SK-N-SH (cell line): Measurements from ENCODE around the gene MAP3K4. TPM values are rescaled to one million over a fixed set of nuclear protein-coding genes. Genes with fewer than 3 reads are reported as not detected.

Experiments used
- CTCF ChIA-PET: fragments of 300-600, 350-600 bp; formaldehyde crosslinking; extraction: SDS; loops from one replicate; lab custom pipeline; 2021; lab: Yijun Ruan, JAX
- POLR2A ChIA-PET: fragments of 350-600 bp; sonication (Branson Sonifier 250); formaldehyde crosslinking; extraction: SDS; loops from one replicate; lab custom pipeline; 2020; ENCODE audit warnings: antibody characterized with exemption, inconsistent platforms; lab: Yijun Ruan, JAX
- DNase-seq: peaks from one replicate; pipeline ENCODE4 v3.0.0; 2012
- H2AFZ ChIP-seq: fragments of 200-600 bp; sonication (generic); 2 replicates; pipeline ENCODE4 v1.8.1; 2016; ENCODE audit warnings: antibody characterized with exemption, mild to moderate bottlenecking, low read depth
- H3F3A ChIP-seq: fragments of 200-600 bp; sonication (generic); replicated peaks from 2 replicates; pipeline ENCODE3; 2016; ENCODE audit warnings: antibody characterized with exemption, mild to moderate bottlenecking; ENCODE audit not compliant: insufficient read depth
- H3K27ac ChIP-seq, 2 experiments: fragments of 200-500 bp in 1 of 2; fragments of 200-600 bp in 1 of 2; sonication (Bioruptor generic) in 1 of 2; sonication (generic), shearing (Covaris generic) in 1 of 2; 2 replicates each; pipeline versions ENCODE4 v1.5.1 to v1.6.1; 2014 to 2016; ENCODE audit warnings: low read depth in 2 of 2, inconsistent platforms in 1 of 2, low read length in 1 of 2, mild to moderate bottlenecking in 1 of 2, mixed read lengths in 1 of 2
- H3K27me3 ChIP-seq: fragments of 200-600 bp; sonication (generic), shearing (Covaris generic); 2 replicates; pipeline ENCODE4 v1.6.1; 2016; ENCODE audit warnings: mixed run types; ENCODE audit not compliant: insufficient read depth
- H3K36me3 ChIP-seq, 2 experiments: fragments of 200-500 bp in 1 of 2; fragments of 200-600 bp in 1 of 2; sonication (Bioruptor generic) in 1 of 2; sonication (generic) in 1 of 2; replicated peaks in 1 of 2; 2 replicates each; pipeline versions ENCODE3 to v1.5.1; 2014 to 2016; ENCODE audit warnings: low read length in 1 of 2, mild to moderate bottlenecking in 1 of 2; ENCODE audit not compliant: insufficient read depth in 2 of 2, control insufficient read depth in 1 of 2
- H3K4me1 ChIP-seq, 2 experiments: fragments of 200-500 bp in 1 of 2; fragments of 200-600 bp in 1 of 2; sonication (Bioruptor generic) in 1 of 2; sonication (generic), shearing (Covaris generic) in 1 of 2; 2 replicates each; pipeline versions ENCODE4 v1.5.1 to v1.6.1; 2014 to 2016; ENCODE audit warnings: low read depth in 1 of 2, low read length in 1 of 2, mixed run types in 1 of 2; ENCODE audit not compliant: insufficient read depth in 2 of 2, control insufficient read depth in 1 of 2
- H3K4me2 ChIP-seq: fragments of 200-600 bp; sonication (generic), shearing (Covaris generic); 2 replicates; pipeline ENCODE4 v1.6.1; 2017; ENCODE audit warnings: mixed run types
- H3K4me3 ChIP-seq, 2 experiments: fragments of 200-500 bp in 1 of 2; fragments of 200-600 bp in 1 of 2; sonication (Bioruptor generic) in 1 of 2; sonication (generic), shearing (Covaris generic) in 1 of 2; 2 replicates each; pipeline versions ENCODE4 v1.5.1 to v1.8.1; 2014 to 2016; ENCODE audit warnings: low read depth in 2 of 2, inconsistent platforms in 1 of 2, low read length in 1 of 2, mild to moderate bottlenecking in 1 of 2, mixed read lengths in 1 of 2, moderate library complexity in 1 of 2
- H3K79me2 ChIP-seq: fragments of 200-600 bp; sonication (generic); 2 replicates; pipeline ENCODE4 v1.8.1; 2017; ENCODE audit warnings: mild to moderate bottlenecking; ENCODE audit not compliant: insufficient read depth
- H3K9ac ChIP-seq: fragments of 200-600 bp; sonication (generic); 2 replicates; pipeline ENCODE4 v1.6.1; 2017; ENCODE audit warnings: mixed run types
- H3K9me2 ChIP-seq: fragments of 200-600 bp; sonication (generic); 2 replicates; pipeline ENCODE4 v1.6.1; 2017; ENCODE audit warnings: mixed run types
- H3K9me3 ChIP-seq: fragments of 200-600 bp; sonication (generic); 2 replicates; pipeline ENCODE4 v1.6.1; 2017; ENCODE audit warnings: mixed run types, mild to moderate bottlenecking, moderate library complexity
- H4K20me1 ChIP-seq: fragments of 200-600 bp; sonication (generic); 2 replicates; pipeline ENCODE4 v1.6.1; 2017; ENCODE audit warnings: mild to moderate bottlenecking, mixed run types; ENCODE audit not compliant: insufficient read depth
- CTCF ChIP-seq: fragments of 200-600 bp; sonication (generic); IDR thresholded peaks from 2 replicates; pipeline ENCODE4 v1.6.1; 2017; ENCODE audit warnings: antibody characterized with exemption, mild to moderate bottlenecking, moderate library complexity
- EP300 ChIP-seq, 2 experiments: IDR thresholded peaks; 2 replicates each; pipeline versions ENCODE4 v1.4.0 to v1.6.1; 2012; ENCODE audit warnings: borderline replicate concordance in 1 of 2, low read depth in 1 of 2, low read length in 1 of 2
- GABPA ChIP-seq: IDR thresholded peaks from 2 replicates; pipeline ENCODE4 v1.4.0; 2012; ENCODE audit warnings: low read depth, mild to moderate bottlenecking
- PBX3 ChIP-seq: IDR thresholded peaks from 2 replicates; pipeline ENCODE4; 2012
- POLR2AphosphoS5 ChIP-seq: IDR thresholded peaks from 2 replicates; pipeline ENCODE4 v1.6.1; 2012; ENCODE audit warnings: low read depth, low read length
- RCOR1 ChIP-seq: fragments of 150-350 bp; IDR thresholded peaks from 2 replicates; pipeline ENCODE4 v1.6.1; 2017; ENCODE audit warnings: antibody characterized with exemption, low read length
- REST ChIP-seq: IDR thresholded peaks from 2 replicates; pipeline ENCODE4 v1.6.1; 2012; ENCODE audit warnings: mild to moderate bottlenecking, low read depth, low read length, moderate library complexity
- RFX5 ChIP-seq: IDR thresholded peaks from 2 replicates; pipeline ENCODE4 v1.6.1; 2012; ENCODE audit warnings: mild to moderate bottlenecking, improper control_type of control experiment, low read length
- TEAD4 ChIP-seq: IDR thresholded peaks from 2 replicates; pipeline ENCODE4 v1.4.0; 2012; ENCODE audit warnings: mild to moderate bottlenecking, borderline replicate concordance; ENCODE audit not compliant: insufficient read depth
- USF2 ChIP-seq: fragments of 150-350 bp; IDR thresholded peaks from 2 replicates; pipeline ENCODE4 v1.6.1; 2017; ENCODE audit warnings: antibody characterized with exemption, low read length, low read depth, borderline replicate concordance
- WGBS: methylation state at CpG from one replicate; pipeline ENCODE4 v1.1.6; 2017; ENCODE audit warnings: low lambda C conversion rate; 5-methylcytosine and 5-hydroxymethylcytosine counted together
- polyA plus RNA-seq, 3 experiments: library from polyadenylated mRNA; depleted of rRNA; stranded (reverse); fragments of >200 nt; gene quantifications; 2 replicates each; pipeline ENCODE4 v1.2.3, GENCODE V29; 2012
- TF ChIP-seq, protein P1 (sequence below): fragments of 150-350 bp; IDR thresholded peaks from 2 replicates; pipeline ENCODE4 v1.6.1; 2016; ENCODE audit warnings: mild to moderate bottlenecking, low read depth, low read length

MAP3K4 gene
- polyA plus RNA-seq, 1 of the 3 experiments (the other 2 are of a cell fraction): 6.8 TPM

- Histone ChIP-seq H3K27ac (no peak overlapping the region), H3K36me3 (peaks cover 0 to 6% of the 10 kb centered on the region in 2 experiments), H3F3A (peaks cover 4% of the 10 kb centered on the region), H3K4me2 (no peak overlapping the region), H4K20me1 (no peaks in the 10 kb centered on the region; the same call in 1 of the 2 replicates), H3K9me2 (no peaks in the 10 kb centered on the region), H3K4me3 (no peak overlapping the region), H3K79me2 (peaks cover 72% of the 10 kb centered on the region), H3K9me3 (no peaks in the 10 kb centered on the region), H3K27me3 (no peaks in the 10 kb centered on the region), H2AFZ (no peak overlapping the region), H3K9ac (no peak overlapping the region), H3K4me1 (peaks cover 3 to 7% of the 10 kb centered on the region in 2 experiments; a peak in 3 of 4 replicates)
- ChIA-PET POLR2A (no interaction called here), CTCF (interaction anchor here (0.6 to 2.9 kb wide), 4 partner anchors 11 to 1705 kb away, joined by 3 to 9 read pairs (median 4); no protein-coding TSS in a partner anchor)
- WGBS: 95% methylated on average over 2 of the region's 2 CpGs
- DNase-seq: no peak
- TF ChIP-seq RFX5: no peak
- TF ChIP-seq POLR2AphosphoS5: no peak
- TF ChIP-seq, protein P1, sequence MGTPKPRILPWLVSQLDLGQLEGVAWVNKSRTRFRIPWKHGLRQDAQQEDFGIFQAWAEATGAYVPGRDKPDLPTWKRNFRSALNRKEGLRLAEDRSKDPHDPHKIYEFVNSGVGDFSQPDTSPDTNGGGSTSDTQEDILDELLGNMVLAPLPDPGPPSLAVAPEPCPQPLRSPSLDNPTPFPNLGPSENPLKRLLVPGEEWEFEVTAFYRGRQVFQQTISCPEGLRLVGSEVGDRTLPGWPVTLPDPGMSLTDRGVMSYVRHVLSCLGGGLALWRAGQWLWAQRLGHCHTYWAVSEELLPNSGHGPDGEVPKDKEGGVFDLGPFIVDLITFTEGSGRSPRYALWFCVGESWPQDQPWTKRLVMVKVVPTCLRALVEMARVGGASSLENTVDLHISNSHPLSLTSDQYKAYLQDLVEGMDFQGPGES: no peak
- no peak for TF ChIP-seq GABPA
- no peak for TF ChIP-seq USF2
- no peak for TF ChIP-seq REST
- no peak for TF ChIP-seq EP300 (IDR thresholded peaks at IDR 0.05; ENCODE audit: borderline replicate concordance in 1 of 2, low read depth in 1 of 2, low read length in 1 of 2)
- no peak for TF ChIP-seq TEAD4
- no peak for TF ChIP-seq CTCF
- no peak for TF ChIP-seq PBX3
- no peak for TF ChIP-seq RCOR1
Observed at GRCh38 chr6:161003336-161003735, 11.8 kb downstream of the MAP3K4 start.
